Measurements from ENCODE around the gene BCAS3.
"Not testable (repeated sequence)": the region's sequence is repeated elsewhere in the genome, so short reads cannot be mapped to it uniquely, and the experiment has no call there.

Gene BCAS3

DNA sequence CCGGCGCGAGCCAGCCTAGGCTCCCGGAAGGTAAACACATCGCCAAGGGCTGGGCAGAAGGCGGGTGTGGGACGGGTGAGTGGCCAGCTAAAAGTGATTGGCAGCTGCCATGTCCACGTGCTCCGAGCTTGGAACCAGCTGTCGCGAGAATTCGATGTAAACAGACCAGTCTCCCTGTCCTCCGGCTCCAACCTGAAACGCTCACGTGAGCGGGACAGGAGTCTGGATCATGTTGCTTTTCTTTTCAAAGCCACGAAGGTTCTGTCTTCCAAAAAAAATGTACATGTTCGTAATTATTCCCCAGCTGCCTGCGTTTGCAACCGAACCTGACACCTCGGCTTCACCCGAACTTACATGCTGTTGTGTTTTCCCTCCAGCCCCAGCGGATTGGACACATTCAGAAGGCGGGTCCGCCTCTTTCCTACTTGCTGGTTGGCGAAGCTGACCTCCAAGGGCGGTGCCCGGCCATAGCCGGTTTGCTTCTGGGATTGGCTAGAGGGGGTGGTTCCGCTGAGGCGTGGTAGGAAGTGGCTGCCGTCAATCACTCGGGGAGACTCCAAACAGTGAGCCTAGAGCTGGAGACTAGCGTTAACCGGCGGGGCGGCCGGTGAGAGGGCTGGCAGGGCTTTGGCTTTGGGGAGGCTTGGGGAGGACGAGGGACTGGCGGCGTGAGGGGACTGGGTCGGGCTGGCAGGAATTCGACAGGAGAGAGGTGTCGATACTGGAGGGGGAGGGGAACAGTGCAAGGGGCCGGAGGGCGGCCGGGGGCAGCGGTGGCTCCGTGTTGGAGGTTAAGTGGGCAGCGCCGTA, at the start of gene BCAS3:
TSS of gene BCAS3 (plus strand) at position 544 of the 810 bp plus-strand sequence.
- DNase-seq, result peak; percentile 94

DNA sequence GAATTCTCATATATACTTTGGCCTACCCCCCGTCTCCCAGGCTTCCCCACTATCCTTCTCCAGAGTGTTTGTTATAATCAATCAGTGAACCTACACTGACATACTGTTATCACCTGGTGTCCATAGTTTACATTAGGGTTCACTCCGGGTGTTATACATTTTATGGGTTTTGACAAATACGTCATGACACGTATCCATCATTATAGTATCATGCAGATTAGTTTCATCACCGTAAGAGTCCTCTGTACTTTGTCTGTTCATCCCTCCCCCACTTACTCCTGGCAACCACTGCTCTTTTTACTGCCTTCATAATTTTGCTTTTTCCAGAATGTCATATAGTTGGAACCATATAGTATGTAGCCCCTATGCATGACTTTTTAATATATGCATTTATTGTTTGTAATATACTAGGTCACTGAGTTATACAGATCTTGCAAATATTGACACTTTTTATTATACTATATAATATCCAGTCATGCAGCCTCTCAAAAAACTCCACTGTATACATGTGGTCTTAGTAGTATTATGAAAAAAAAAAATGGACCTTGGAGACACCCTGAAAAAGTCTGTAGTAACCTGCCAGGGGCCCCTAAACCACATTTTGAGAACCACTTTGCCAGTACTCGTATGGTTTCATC, 49.3 kb upstream of the BCAS3 start:
- DNase-seq, result no peak

DNA sequence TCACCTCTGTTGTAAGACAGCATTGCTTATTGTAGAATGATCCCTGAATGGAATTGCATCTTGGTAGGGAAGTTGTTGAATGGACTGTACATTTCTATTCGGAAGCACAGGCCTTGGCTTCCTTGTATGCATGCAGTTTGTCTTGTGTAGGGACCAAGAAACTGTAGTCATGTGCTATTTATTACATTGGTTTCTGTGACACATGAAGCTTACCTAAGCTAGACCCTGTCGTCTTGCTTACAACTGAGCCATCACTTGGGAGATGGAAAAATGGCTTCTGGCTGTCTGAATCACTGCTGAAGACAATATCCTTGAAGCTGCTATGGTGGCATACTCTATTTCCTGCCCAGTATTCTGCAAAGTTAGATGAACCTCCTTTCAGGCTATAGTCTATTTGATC, 48.5 kb upstream of the BCAS3 start:
- no peak for DNase-seq

DNA sequence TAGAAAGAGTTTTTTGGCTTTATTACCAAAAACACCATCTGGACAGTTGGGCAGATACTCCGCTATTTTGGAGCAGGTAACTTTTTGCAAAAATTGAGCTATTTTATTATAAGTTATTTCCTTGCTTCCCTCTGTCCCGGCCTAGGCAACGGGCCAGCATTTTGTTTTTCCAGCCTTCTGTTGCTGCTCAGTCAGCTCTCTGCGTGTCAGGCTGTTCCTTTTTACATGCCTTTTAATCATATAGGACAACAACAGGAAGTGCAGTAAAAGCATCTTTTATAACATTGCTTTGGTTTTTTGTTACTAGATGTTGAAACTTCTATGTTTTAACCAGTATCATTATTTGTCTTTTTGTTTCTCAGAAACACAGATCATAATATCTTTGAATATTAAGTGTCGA, 47.3 kb upstream of the BCAS3 start:
- DNase-seq, result no peak

DNA sequence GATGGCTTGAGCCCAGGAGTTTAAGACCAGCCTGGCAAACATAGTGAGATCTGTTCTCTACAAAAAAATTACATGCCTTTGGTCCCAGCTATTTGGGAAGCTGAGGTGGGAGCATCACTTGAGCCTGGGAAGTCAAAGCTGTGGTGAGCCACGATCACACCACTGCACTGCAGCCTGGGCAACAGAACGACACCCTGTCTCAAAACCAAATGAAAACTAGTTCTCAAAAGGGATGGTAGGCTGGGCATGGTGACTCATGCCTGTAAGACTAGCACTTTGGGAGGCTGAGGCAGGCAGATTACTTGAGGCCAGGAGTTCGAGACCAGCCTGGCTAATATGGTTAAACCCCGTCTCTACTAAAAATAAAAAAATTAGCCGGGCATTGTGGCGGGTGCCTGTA, 46.5 kb upstream of the BCAS3 start:
- DNase-seq, result no peak

DNA sequence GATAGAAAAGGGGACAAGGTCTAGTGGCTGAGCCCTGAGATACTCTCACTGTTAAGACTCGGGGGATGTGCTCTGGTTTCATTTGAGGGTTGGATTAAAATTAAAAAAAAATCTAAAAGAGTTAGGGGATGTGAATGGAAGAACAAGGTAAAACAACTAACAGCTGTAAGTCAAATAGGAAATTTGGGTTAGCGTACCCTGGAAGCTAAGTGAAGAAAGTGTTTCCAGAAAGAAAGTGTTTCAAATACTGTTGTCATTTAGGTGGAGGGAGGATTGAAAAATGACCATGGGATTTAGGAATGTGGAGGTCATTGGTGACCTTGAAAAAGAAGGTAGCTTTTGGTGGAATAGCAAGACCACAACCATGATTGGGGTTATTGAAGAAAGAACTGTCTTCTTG, 40.0 kb upstream of the BCAS3 start:
- DNase-seq, result no peak

DNA sequence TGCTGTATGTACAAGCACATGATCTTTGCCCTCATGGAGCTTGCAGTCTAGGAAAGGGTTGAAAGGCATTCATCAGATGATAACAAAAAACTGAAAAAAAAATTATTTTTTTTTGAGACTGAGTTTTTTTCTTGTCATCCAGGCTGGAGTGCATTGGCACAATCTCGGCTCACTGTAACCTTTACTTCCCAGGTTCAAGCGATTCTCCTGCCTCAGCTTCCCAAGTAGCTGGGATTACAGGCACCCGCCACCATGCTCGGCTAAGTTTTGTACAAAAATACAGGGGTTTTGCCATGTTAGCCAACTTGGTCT, 38.7 kb upstream of the BCAS3 start:
- no peak for DNase-seq

DNA sequence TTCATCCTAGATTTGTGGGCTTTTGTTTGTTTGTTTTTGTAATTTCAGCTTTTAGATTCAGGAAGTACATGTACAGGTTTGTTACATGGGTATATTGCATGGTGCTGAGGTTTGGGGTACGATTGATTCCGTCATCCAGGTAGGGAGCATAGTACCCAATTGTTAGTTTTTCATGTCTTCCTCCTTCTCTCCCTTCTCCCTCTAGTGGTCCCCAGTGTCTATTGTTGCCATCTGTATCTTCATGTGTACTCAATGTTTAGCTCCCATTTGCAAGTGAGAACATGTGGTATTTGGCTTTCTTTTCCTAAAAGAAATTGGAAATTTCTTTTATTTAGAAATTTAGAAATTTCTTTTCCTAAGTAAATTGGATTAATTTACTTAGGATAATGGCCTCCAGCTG, 37.1 kb upstream of the BCAS3 start:
- no peak for DNase-seq

DNA sequence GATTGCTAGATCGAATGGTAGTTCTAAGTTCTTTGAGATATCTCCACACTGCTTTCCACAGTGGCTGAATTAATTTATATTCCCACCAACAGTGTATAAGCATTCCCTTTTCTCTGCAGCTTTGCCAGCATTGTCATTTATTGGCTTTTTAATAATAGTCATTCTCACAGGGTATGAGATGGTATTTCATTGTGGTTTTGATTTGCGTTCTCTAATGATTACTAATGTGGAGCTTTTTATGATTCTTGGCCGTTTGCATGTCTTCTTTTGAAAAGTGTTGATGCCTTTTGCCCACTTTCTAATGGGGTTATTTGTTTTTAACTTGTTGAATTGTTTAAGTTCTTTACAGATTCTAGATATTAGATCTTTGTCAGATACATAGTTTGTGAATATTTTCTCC, 36.5 kb upstream of the BCAS3 start:
- DNase-seq, result no peak

DNA sequence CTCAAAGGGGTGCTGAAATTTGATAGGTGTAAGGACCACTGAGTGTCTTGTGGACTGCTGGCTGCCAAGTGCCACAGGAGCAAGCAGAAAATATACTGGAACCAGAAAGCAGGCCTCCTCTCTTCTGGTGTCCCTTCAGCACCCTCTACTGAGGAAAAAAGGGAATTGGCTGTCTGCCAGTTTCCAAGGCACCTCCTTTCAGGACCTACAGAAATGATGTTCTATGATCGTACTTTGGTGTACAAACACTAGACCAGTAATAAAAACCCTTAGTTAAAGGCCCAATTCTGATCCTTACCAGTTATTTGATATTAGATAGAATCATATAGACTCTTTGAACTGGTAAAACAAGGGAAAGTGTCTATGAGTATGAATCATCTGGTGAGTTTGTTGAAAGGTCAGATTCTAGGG, 35.8 kb upstream of the BCAS3 start:
- peak; percentile 13 for DNase-seq

DNA sequence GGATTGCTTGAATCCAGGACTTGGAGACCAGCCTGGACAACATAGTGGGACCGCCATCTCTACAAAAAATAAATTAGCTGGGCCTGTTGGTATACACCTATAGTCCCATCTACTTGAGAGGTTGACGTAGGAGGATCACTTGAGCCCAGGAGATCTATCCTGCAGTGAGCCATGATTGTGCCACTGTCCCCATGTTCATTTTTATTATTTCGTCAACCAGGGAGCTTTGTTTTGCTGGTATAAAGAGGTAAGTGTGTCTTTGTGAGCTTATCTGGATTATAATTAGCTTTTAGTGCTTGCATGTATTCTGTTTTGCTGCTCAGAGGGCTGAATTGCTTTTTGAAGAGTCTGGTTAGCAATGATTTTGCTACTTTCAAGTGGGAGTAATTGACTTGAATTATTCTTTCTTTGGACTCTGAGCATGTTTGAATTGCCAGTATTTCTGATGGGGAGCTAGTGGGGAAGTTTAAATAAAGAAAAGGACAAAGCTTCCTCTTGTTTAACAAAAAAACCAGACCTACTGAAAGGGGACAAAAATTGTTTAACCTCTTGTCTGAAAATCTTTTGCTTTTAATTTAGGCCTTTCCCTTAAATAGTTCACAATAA, 31.6 kb upstream of the BCAS3 start:
- no peak for DNase-seq

DNA sequence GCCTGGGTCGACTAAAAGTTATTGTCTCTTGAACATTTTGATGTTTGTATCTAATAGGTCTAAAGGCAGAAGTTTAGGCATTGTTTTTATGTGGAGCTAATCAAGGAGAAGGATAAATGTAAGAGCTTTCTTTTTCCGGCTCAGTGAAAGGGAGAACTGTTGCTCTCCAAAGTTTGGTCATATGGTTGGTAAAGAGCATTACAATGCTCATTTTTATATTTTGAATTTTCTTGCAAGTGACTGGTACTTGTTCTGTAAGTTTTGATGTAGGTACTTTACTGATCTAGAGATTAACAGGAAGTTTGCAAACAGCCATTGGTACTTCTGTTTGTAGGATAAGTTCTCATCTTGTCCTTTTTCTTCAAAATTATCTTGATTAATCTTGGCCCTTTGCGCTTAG, 30.9 kb upstream of the BCAS3 start:
- DNase-seq, result no peak

DNA sequence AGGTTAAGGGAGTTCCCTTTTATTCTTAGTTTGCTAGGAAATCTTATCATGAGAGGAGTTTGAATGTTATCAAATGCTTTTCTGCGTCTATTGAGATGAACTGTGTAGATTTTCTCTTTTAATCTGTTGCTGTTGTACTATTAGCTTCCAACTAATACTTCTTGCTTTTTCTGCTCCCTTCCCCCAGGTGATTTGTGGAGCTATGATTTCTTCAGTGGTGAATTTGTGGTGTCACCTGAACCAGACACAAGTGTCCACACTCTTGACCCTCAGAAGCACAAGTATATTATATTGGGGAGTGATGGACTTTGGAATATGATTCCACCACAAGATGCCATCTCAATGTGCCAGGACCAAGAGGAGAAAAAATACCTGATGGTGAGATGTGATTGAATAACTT, 29.9 kb upstream of the BCAS3 start:
- no peak for DNase-seq

DNA sequence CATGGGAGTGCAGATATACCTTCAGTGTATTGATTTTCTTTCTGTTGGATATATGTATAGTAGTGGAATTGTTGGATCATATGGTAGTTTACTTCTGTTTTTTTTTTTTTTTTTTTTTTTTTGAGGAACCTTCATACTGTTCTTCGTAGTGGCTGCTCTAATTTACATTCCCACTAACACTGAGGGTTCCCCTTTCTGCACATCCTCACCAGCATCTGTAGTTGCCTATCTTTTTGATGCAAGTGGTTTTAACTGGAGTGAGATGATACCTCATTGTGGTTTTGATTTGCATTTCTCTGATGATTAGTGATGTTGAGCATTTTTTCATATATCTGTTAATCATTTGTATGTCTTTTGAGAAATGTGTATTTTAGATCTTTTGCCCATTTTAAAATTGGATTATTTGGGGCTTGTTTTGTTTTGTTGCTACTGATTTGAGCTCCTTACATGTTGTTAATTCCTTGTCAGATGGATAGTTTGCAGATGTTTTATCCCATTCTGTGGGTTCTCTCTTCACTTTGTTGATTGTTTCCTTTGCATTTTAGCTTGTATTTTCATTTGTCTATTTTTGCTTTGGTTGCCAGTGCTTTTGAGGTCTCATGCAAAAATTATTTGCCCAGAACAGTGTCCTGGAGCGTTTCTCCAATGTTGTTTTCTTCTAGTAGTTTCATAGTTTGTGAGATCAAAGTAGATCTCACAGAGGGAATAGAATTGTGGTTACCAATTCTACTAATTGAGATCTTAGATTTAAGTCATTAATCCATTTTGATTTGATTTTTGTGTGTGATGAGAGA, 25.0 kb upstream of the BCAS3 start:
- no peak for DNase-seq

DNA sequence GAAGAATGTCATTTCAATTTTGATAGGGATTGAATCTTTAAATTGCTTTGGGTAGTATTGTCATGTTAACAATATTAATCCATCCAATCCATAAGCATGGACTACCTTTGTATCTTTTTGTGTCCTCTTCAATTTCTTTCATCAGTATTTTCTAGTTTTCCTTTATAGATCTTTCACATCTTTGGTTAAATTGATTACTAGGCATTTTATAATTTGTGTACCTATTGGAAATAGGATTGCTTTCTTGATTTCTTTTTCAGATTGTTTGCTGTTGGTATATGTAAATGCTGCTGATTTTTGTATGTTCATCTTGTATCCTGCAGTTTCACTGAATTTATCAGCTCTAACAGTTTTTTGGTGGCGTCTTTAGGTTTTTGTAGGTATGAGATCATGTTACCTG, 24.1 kb upstream of the BCAS3 start:
- DNase-seq, result no peak

DNA sequence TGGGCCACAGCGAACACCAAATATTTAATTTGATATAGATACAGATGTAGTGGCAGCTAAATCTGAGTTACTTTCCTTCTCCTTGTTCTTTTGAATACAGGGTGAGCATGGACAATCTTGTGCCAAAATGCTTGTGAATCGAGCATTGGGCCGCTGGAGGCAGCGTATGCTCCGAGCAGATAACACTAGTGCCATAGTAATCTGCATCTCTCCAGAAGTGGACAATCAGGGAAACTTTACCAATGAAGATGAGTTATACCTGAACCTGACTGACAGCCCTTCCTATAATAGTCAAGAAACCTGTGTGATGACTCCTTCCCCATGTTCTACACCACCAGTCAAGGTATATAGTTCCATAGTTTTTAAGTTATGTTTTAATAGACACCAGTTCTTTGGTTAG, 21.2 kb upstream of the BCAS3 start:
- DNase-seq, result no peak

DNA sequence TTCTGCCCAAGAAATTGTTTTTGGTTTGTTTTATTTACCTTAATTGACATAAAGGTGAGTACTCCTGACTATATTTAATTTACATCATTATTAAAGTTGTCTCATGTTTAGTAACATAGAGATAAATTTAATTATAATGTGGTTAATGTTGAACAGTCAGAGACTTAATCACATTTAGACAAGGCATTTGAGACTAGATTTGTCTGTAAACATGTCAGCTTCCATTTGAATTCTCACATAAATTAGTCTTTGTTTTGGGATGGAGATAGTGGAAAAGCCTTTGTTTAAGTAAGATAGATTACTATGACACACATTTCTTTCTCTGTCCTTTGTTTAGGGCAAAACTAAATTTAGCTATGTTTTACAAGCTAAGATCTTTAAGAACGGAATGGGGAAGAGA, 18.5 kb upstream of the BCAS3 start:
- no peak for DNase-seq

DNA sequence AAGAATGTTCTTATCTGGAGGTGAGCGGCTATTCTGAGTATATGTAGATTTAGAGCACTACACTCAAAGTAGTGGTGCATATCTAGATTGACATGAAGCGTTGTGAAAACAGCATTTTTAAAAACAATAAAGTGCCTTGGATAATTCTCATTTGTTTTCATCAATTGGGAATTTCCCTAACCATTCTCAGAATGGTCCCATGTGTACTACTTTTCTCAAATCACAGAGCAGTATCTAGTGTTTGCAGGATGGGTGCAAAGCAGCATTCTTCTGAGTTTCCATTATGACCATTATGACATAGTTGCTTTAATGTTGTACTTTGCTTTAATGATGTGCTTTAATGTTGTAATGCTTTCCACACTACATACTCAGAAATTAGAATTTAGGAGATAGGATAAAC, 16.2 kb upstream of the BCAS3 start:
- no peak for DNase-seq

DNA sequence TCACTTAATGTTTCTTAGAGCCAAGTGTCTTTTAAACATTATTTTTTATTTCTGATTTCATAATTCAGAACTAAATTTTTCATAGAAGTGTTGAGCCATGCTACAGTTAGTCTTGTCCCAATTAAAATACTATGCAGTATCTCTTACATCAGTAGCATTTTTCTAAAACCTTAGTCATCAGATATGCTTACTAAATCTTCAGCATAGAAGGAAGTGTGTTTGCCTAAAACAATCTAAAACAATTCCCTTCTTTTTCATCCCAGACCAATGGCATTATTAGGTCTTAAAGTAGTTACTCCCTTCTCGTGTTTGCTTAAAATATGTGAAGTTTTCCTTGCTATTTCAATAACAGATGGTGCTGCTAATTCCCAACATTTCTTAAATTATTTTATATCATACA, 13.6 kb upstream of the BCAS3 start:
- no peak for DNase-seq

DNA sequence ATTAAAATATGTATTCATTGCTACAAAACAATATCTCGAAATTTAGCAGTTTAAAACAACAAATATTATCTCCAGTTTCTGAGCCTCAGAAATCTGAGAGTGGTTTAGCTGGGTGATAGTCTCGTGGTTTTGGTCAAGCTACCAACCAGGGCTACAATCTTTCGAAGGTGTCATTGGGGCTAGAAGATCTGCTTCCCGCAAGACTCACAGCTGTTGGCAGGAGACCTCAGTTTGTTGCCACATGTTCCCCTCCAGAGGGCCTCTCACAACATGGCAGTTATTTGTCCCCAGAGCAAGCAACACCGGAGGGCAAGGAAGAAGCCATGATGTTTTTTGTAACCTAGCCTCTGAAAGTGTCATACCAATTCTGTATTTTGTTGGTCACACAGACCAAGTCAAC, 12.0 kb upstream of the BCAS3 start:
- DNase-seq, result no peak

DNA sequence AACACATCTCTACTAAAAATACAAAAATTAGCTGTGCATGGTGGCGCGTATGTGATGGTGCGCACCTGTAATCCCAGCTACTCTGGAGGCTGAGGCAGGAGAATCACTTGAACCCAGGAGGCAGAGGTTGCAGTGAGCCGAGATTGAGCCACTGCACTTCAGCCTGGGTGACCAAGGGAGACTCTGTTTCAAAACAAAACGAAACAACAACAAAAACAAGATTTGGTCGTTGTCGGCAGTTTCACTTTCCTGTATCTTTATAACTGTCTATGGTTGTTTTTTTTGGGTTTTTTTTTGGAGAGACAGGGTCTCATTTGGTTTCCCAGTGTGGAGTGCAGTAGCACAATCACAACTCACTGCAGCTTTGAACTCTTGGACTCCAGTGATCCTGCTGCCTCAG, 8.9 kb upstream of the BCAS3 start:
- DNase-seq, result not testable (repeated sequence)

DNA sequence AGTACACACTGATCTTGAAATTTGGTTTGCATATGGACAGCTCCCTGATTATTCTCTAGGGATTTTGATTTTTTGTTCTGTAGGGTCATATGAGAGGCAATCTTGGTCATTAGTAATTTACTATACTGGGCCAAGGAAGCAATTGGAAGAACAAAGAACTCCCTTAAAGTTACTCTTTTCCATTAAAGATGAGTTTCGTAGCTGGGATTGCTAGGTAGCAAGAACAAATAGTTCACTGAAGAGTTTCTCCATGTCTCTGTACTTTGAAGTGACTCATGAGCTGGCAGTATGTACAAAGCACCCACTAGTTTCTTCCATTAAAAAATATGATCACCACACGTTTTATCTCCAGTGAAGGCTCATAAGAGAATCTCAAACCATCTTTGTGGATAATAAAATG, 6.2 kb upstream of the BCAS3 start:
- DNase-seq, result no peak

DNA sequence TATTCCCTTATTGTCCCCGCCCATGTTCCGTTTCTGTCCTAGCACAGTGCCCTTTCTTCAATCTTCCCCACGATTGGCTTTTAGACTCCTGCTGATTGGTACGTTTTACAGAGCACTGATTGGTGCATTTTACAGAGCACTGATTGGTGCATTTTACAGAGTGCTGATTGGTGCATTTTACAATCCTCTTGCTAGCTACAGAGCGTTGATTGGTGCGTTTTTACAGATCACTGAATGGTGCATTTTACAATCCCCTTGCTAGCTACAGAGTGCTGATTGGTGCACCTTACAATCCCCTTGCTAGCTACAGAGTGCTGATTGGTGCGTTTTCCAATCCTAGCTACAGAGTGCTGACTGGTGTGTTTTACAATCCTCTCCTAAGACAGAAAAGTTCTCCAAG, 3.0 kb upstream of the BCAS3 start:
- not testable (repeated sequence) for DNase-seq

DNA sequence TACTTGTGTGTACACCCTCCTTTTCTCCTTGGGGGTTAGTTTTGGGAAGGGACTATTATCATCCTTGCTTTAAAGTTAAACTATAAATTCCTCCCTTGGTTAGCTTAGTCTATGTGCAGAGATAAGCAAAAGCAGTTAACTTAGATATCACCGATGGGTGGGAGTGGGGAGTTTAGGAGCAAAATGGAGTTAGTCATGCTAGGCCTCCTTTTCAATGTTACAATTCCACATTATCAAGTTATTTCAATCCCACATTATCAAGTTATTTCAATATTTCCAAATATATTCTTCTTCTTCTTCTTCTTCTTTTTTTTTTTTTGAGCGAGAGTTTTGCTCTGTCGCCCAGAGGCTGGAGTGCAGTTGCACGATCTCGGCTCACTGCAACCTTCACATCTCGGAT, 1.7 kb upstream of the BCAS3 start:
- DNase-seq, result no peak

Data from activated CD4-positive, alpha-beta T cell treated with anti-CD3 and anti-CD28 coated beads for 1 hour (primary cell).